Thyroid gland (tissue), 4 donors: Measurements from ENCODE around the gene ENTHD1.

ENCODE experiments used
- POLR2A ChIP-seq, 2 donors: fragments of 450-650 bp; IDR thresholded peaks; one replicate each; pipeline ENCODE4 v1.6.1; 2017; ENCODE audit warnings: antibody characterized with exemption in 2 of 2, mild to moderate bottlenecking in 2 of 2, moderate library complexity in 1 of 2
- TF ChIP-seq, protein P1 (sequence below), 6 experiments: fragments of 200-600 bp in 3 of 6; fragments of 450-650 bp in 3 of 6; sonication (generic) in 3 of 6; IDR thresholded peaks; one replicate each; pipeline ENCODE4 v1.5.1; 2016 to 2019; ENCODE audit warnings: antibody characterized with exemption in 6 of 6, mild to moderate bottlenecking in 2 of 6, inconsistent platforms in 1 of 6, moderate library complexity in 1 of 6

GRCh38 chr22:39938509-39939111 lies 45.0 kb upstream of the ENTHD1 start:
- TF ChIP-seq, protein P1, sequence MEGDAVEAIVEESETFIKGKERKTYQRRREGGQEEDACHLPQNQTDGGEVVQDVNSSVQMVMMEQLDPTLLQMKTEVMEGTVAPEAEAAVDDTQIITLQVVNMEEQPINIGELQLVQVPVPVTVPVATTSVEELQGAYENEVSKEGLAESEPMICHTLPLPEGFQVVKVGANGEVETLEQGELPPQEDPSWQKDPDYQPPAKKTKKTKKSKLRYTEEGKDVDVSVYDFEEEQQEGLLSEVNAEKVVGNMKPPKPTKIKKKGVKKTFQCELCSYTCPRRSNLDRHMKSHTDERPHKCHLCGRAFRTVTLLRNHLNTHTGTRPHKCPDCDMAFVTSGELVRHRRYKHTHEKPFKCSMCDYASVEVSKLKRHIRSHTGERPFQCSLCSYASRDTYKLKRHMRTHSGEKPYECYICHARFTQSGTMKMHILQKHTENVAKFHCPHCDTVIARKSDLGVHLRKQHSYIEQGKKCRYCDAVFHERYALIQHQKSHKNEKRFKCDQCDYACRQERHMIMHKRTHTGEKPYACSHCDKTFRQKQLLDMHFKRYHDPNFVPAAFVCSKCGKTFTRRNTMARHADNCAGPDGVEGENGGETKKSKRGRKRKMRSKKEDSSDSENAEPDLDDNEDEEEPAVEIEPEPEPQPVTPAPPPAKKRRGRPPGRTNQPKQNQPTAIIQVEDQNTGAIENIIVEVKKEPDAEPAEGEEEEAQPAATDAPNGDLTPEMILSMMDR (IDR thresholded peaks at IDR 0.05): no peak
- TF ChIP-seq POLR2A (IDR thresholded peaks at IDR 0.05): no peak
